Fibroblast of the aortic adventitia (primary cell): ENCODE results near the gene FCRL4. TPM values are rescaled to one million over a fixed set of nuclear protein-coding genes. Genes with fewer than 3 reads are reported as not detected.

Source experiments
- DNase-seq: peaks from one replicate; pipeline ENCODE4 v3.0.0-alpha.2; 2010; ENCODE audit warnings: low read depth
- H3K4me3 ChIP-seq: 2 replicates; pipeline ENCODE4 v1.5.1; 2011; ENCODE audit warnings: low read depth, mild to moderate bottlenecking, control low read depth, low read length, moderate library complexity
- total RNA-seq: library from RNA; depleted of rRNA; stranded (reverse); fragments of >200 nt; gene quantifications from 2 replicates; pipeline ENCODE4 v1.2.3, GENCODE V29; 2012; ENCODE audit warnings: low replicate concordance
- TF ChIP-seq, protein P1 (sequence below): IDR thresholded peaks from 2 replicates; pipeline ENCODE4 v1.5.1; 2011; ENCODE audit warnings: mild to moderate bottlenecking, low read length, control low read depth, inconsistent platforms; ENCODE audit not compliant: insufficient read depth

The FCRL4 gene
- total RNA-seq, 1 donor = not detected

DNA sequence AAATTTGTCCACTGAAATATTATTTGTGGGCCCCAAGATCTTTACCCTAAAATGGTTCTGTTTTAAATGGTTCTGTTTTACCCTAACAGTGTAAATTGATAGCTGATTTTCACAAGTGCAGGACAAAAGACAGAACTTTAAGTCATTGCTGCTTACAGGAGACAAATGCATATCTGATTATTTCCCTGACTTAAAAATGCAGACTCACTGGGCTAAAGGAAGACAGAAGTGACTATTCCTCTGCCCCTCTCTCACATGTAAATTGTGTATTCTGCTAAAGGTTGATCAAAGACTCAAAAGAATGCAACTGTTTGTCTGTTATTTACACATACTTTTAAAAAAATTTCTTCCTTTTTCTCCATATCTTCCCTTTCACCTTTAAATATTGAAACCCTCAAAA lies 58.3 kb downstream of the FCRL4 start:
- TF ChIP-seq, protein P1, sequence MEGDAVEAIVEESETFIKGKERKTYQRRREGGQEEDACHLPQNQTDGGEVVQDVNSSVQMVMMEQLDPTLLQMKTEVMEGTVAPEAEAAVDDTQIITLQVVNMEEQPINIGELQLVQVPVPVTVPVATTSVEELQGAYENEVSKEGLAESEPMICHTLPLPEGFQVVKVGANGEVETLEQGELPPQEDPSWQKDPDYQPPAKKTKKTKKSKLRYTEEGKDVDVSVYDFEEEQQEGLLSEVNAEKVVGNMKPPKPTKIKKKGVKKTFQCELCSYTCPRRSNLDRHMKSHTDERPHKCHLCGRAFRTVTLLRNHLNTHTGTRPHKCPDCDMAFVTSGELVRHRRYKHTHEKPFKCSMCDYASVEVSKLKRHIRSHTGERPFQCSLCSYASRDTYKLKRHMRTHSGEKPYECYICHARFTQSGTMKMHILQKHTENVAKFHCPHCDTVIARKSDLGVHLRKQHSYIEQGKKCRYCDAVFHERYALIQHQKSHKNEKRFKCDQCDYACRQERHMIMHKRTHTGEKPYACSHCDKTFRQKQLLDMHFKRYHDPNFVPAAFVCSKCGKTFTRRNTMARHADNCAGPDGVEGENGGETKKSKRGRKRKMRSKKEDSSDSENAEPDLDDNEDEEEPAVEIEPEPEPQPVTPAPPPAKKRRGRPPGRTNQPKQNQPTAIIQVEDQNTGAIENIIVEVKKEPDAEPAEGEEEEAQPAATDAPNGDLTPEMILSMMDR = no peak
- H3K4me3 ChIP-seq = no peak overlapping the region
- DNase-seq = no peak

DNA sequence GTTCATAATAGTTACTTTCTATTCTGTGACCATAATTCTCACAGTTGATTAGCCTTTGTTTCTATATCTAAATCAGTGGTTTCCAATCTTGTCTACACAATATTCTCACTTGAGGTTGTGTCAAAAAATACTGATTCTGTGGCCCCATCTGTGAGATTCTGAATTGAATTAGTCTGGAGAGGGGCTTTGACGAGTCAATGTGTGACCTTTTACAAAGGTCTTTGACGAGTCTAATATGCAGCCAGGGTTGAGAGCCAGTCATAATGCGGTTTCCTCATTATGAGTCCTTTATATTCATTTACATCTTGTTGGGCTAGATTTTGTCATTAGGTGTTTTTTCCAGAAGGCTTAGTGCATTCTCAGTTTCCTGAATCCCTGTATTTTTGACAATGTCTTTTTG lies 65.3 kb downstream of the FCRL4 start:
- no peak for DNase-seq
- no peak overlapping the region for H3K4me3 ChIP-seq
- TF ChIP-seq, protein P1 = no peak

DNA sequence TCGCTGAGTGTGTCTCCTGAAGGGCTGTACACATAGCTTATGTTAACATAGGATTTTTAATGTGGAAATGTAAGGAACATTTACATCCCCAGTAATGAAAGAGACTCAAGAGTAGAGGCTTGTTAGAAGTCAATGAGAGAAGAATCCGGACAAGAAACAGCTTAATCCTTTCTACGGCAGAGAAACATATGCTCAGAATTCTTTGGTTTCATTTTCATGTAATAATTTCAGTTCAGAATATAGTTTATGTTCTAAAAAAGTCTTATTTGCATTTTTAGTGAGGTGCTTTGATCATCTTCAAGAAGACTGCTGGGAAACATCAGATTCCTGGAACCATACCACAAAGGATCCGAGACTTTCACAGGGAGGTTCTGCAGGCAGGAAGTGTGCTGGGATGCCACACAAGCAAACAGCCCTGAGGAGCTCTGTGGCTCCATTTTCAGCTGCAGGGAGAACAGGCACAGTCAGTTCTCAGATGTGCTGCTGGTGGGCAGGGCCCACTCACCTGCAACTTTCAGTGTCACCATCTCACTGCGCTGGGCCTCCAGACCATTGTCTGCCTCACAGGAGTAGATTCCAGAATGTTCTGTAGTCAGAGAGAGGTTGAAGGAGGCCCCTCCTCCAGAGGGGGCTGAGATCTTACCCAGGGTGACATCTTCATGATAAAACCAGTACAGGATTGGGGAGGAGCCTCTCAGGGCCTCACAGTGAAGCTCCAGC lies 74.0 kb downstream of the FCRL4 start:
- no peak for DNase-seq
- H3K4me3 ChIP-seq = no peak overlapping the region
- TF ChIP-seq, protein P1 = no peak

Other genes starting within 250 kb of the FCRL4 start
- not detected in 2 replicates for gene FCRL5, start 45.6 kb downstream of the FCRL4 start, total RNA-seq
- not detected in 2 replicates for gene FCRL3, start 102.7 kb upstream of the FCRL4 start, total RNA-seq
- not detected in 2 replicates for gene FCRL2, start 179.0 kb upstream of the FCRL4 start, total RNA-seq
- not detected in 2 replicates for gene FCRL1, start 222.0 kb upstream of the FCRL4 start, total RNA-seq
- not detected in 2 replicates for gene CD5L, start 243.7 kb upstream of the FCRL4 start, total RNA-seq